Choroid plexus epithelial cell (primary cell): Measurements from ENCODE around the gene TIMP4.

Experiments used
- DNase-seq: peaks from one replicate; pipeline ENCODE4 v3.0.0-alpha.2; 2010; ENCODE audit warnings: low read depth
- H3K4me3 ChIP-seq: 2 replicates; pipeline ENCODE4 v1.5.1; 2011; ENCODE audit warnings: low read depth, mild to moderate bottlenecking, control low read depth, low read length, moderate library complexity
- TF ChIP-seq, protein P1 (sequence below): conservative IDR thresholded peaks from 2 replicates; pipeline ENCODE4 v1.5.1; 2011; ENCODE audit warnings: low read depth, mild to moderate bottlenecking, control low read depth, inconsistent platforms, low read length, moderate library complexity

TIMP4 gene

DNA sequence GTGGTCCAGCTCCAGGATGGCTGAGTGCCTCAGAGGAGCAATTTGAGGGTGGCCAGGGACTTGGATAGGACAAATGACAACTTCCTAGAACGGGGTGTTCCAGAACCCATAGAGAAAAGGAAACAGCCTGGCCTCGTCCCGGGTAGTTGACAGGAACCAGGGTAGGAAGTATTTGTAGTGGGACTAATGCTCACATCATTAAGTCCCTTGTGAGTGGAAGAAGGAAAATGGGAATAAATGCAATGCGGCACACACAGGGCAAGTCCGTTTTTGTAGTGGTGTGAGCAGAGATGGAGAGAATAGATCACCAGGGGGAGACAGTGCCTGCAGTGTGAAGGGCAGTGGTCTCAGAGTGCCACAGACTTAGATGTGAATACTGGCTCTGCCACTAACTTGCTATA, 19.6 kb downstream of the TIMP4 start:
- TF ChIP-seq, protein P1, sequence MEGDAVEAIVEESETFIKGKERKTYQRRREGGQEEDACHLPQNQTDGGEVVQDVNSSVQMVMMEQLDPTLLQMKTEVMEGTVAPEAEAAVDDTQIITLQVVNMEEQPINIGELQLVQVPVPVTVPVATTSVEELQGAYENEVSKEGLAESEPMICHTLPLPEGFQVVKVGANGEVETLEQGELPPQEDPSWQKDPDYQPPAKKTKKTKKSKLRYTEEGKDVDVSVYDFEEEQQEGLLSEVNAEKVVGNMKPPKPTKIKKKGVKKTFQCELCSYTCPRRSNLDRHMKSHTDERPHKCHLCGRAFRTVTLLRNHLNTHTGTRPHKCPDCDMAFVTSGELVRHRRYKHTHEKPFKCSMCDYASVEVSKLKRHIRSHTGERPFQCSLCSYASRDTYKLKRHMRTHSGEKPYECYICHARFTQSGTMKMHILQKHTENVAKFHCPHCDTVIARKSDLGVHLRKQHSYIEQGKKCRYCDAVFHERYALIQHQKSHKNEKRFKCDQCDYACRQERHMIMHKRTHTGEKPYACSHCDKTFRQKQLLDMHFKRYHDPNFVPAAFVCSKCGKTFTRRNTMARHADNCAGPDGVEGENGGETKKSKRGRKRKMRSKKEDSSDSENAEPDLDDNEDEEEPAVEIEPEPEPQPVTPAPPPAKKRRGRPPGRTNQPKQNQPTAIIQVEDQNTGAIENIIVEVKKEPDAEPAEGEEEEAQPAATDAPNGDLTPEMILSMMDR, result peak; percentile 91
- DNase-seq, result peak; percentile 91

DNA sequence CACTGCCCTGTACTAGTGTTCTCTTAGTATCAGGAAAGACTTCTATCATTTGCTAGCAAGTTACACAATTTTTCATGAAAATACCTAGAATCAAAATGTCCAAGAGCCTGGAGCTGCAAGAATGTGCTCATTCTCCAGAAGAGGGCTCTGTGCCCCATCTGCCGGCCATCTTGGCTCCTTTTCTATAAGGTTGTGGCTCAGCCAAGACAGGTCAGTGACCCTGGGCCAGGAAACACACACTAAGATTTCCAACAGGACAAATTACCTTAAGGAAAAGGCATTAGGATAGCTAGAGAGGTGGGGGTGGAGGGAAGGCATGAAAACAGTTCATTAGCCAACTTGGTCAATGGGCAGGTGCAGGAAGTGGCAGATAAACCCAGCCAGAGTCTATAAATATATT, 20.7 kb downstream of the TIMP4 start:
- peak; percentile 59 for DNase-seq
- H3K4me3 ChIP-seq, result no peak overlapping the region
- TF ChIP-seq, protein P1, result peak; percentile 69

More for the DNA sequence above, 19.6 kb downstream of the TIMP4 start:
- no peak overlapping the region for H3K4me3 ChIP-seq

DNA sequence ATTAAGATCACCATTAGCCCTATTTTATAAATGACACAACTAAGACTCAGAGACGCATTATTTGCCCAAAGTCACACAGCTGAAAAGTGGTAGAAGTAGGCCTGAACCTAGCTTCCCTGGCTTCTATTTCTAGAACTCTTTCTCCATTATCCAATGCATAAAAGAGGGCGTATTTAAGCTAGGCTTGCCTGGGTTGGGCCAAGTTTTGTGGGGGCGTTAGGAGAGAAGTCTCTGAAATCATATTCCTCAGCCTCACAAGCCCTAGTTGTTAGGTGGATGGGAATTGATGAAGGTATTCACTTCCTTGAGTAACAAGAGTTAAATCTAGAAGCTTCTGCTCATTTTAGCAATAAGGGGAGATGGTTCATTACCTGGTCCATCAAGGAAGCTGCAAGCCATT, 22.3 kb downstream of the TIMP4 start:
- no peak for DNase-seq
- H3K4me3 ChIP-seq, result no peak overlapping the region
- TF ChIP-seq, protein P1, result no peak

DNA sequence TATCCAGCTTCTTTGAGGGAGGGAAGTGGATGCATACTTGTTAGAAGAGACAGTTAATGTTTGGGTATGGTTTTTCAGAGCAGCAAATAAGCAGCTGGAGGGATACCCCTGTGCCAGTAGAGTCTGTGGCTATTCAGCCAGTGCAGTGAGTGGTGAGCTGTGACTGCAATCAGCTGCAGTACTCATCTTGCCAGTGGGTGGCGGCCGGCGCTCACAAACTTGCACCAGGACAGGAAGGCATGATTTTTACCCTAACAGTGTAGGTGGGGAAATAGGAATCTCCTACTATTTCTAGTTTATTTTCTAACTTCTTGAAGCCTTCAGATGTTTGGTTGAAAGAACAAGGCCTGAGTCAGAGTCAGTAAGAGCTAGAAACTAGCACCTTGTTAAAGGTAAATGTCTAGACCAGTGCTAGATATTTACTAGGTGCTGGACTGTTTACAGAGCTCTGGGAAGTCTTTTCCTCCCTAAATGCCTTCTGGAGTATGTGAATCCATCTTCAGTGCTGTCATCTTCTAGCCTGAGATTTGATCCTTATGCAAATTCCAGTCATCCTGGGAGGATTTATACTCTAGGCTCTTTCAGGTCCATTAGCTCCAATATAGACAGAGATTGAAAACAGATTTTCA, 23.6 kb downstream of the TIMP4 start:
- TF ChIP-seq, protein P1, result peak; percentile 96
- DNase-seq, result peak; percentile 84
- no peak overlapping the region for H3K4me3 ChIP-seq

DNA sequence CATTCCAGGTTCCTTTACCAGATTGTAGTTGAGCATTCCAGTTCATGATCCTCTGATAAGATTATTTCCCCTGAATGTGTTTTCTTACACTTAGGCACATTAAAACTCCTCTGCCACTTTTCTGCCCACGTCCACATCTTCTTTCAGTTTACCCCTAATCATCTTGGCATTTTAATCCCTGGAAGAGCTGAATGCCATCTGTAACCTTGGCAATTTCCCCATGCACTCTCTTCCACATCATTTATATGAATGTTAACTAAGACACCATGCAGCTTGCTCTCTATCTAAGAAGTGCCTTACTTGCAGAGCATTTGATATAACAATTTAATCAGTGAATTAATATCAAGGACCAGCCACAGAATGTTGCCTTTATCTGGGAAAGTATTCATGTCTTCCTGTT, 25.8 kb downstream of the TIMP4 start:
- DNase-seq, result no peak
- TF ChIP-seq, protein P1, result no peak
- no peak overlapping the region for H3K4me3 ChIP-seq

DNA sequence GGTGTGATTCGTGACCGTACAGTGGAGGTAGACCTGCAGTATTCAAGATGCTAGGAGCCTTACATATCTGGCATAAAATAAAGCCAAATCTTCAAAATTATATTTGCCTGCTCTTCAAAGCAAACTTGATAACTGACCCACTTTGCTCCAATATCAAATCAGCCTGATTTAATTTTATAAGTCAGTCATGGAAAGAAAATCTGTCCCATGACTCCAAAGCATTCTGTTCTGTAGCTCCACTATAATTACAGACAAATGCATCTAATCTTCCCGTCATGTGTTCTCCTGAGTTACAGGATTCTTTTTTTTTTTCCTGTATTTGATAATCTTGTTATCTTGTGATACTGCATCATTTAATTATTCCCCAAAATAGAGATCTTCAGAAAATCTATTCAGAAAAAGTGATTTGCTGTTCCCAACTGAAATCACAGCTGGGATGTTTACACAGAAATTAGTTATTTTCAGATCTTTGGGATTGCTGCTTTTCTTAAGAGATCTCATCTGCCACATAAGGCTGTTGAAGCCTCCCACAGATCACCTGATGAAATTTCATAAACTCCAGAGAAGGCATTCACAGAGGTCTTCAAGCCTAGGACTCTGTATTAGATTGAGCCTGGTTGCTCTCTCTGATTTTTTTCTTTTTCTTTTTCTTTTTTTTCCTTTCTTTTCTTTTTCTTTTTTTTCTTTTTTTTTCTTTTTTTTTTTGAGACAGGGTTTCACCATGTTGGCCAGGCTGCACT, 27.2 kb downstream of the TIMP4 start:
- TF ChIP-seq, protein P1, result no peak
- no peak overlapping the region for H3K4me3 ChIP-seq
- DNase-seq, result no peak

DNA sequence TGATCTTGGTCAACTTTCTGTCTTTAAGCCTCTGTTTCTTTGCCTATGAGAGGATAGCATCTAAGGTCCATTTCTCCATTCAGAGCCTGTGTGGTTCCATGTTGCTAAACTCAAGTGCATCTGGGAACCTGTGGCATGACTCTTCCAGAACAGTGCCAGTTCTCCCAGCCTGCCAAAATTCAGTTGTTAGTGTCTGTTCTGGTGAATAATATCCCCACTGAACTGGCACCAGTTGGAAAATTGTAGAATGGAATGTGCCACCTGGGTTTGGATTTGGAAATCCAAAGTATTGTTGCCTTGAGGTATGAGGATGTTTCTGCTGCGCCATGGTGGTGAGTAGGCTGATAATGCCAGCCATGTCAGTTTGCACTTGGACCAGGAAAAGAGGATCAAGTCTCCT, 31.3 kb downstream of the TIMP4 start:
- TF ChIP-seq, protein P1, result no peak
- H3K4me3 ChIP-seq, result no peak overlapping the region
- DNase-seq, result no peak
